Activated CD4-positive, alpha-beta T cell treated with anti-CD3 and anti-CD28 coated beads, Interleukin-2, amount 50 U/mL, for 16 hours (primary cell): ENCODE data around the gene MT1M.

Source experiments
- DNase-seq: peaks from one replicate; pipeline ENCODE4 v3.0.0-alpha.2; 2020

Gene MT1M

GRCh38 chr16:56629531-56629930, 2.9 kb upstream of the MT1M start:
- DNase-seq: no peak

DNA sequence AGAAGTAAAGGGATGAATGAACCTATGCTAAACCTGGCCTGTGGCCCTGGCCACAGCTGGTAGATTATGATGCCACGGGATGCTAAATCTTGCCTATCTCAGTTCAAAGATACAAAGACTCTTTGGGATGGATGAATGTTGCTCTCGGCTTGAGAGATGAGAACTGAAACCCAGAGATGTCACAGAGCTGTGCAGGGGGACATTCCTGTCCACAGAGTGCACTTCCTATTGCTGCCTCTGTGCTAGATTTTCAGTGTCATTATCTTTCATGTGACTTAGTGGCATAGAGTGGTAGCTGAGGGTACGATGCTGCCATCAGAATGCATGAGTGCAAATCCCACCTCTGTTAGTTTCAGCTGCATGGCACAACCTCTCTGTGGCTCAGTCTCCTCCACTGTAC, 2.3 kb upstream of the MT1M start:
- no peak for DNase-seq

DNA sequence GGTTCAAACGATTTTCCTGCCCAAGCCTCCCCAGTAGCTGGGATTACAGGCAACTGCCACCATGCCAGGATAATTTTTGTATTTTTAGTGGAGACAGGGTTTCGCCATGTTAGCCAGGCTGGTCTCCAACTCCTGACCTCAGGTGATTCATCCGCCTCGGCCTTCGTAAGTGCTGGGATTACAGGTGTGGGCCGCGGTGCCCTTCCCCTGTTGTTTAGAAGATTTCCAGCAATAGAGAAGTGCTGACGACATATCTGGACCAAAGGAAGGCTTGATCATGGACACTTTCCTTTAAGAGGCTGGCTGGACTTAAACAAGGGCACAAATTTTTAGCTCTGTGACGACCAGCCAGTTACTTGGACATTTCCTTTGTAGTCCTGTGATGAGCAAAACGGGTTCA, 1.3 kb upstream of the MT1M start:
- no peak for DNase-seq

DNA sequence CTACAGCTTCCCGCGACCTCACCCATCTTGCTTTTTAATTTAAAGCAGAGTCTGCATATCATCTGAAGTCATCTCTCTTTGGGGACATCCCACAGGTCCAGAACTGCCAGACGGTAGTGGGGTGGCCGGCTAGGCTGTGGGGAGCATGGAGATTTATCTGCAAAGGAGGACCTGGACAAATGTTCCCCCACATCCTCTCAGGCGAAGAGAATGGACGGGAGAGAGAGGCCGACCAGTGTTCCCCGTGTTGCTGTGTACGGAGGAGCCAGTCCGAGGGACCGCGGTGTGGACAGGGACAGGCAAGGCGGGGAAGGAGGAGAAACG, 665 bp upstream of the MT1M start:
- DNase-seq: no peak

DNA sequence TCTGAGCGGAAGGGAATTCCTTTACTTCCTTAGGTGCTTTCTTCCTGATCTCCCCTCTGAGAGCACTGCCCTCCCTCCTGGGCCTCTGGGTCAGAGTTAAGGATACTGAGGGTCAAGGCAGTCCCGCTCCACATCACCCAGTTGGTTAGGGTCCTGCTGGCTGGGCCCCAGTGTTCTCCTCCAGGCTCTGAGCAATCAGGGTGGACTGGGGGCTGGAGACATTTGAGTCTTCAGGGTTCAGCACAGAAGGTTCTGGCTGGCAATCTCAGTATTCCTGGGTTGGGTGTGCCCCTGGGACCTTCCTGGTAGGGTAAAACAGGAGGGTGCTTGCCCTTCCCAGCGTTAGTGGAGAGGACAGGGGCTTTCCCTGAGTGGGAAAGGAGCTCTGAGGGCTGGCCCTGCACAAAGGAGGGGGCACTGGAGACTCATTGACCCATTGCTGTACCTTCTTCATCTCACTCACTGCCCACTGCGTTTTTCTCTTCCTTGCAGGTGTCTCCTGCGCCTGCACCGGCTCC, 448 bp downstream of the MT1M start:
- no peak for DNase-seq

DNA sequence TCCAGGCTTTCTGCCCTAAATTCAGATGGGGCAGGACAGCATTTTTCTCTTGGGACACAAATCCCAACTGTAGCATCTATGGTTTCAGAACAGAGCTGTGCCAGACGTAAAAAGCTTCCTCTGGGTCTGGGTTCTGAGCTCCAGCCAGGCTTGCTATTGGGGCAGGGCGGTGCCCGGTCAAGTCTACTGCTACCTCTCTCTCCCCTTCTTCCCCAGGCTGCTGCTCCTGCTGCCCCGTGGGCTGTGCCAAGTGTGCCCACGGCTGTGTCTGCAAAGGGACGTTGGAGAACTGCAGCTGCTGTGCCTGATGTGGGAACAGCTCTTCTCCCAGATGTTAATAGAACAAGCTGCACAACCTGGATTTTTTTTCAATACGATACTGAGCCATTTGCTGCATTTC, 1.1 kb downstream of the MT1M start:
- no peak for DNase-seq

- DNase-seq: no peak
Measured at GRCh38 chr16:56634715-56635440, 2.4 kb downstream of the MT1M start.

DNA sequence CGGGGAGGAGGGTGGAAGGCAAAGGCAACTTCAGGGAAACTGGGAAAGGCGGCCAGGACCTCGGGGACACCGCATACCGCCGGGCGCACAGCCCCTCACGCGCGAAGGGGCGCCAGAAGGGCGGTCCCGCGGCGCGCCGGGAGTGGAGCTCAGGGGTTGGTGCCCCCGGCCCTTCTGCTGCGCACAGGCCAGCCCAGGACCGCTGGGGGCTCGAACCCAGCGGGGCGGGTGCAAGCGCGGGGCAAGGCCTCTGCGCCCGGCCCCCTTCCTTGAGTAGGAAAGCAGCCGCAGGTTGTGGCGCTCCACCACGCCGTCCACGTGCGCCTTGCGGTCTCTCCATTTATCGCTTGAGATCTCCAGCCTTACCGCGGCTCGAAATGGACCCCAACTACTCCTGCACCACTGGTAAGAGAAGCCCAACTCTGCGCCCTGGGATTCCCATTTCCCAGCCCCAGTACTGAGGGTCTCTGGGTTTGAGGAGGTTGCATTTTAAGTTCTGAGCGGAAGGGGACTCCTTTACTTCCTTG, 3.0 kb downstream of the MT1M start:
- DNase-seq: no peak

- no peak for DNase-seq
Measured at GRCh38 chr16:56636616-56637413, 4.4 kb downstream of the MT1M start.

DNA sequence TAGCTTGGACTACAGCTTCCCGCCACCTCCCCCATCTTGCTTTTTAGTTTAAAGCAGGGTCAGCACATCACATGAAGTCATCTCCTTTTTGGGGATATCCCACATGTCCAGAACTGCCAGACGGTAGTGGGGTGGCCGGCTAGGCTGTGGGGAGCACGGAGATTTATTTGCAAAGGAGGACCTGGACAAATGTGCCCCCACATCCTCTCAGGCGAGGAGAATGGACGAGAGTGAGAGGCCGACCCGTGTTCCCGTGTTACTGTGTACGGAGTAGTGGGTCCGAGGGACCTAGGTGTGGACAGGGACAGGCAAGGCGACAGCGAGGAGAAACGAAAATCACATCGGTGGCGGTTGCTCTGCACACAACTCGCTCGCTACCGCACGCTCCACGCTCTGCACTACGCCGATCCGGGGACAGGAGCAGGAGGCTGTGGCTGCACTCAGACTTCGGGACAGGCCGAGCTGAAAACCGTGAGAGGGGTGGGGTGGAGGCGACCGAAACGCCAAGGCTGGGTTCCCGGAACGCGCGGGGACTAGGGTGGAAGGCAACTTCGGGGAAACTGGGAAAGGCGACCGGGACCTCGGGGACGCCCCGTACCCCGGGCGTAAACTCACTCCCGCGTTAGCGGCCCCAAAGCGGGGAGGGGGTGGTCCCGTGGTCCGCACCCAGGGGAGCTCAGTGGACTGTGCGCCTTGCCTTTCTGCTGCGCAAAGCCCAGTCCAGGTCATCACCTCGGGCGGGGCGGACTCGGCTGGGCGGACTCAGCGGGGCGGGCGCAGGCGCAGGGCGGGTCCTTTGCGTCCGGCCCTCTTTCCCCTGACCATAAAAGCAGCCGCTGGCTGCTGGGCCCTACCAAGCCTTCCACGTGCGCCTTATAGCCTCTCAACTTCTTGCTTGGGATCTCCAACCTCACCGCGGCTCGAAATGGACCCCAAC, 5.6 kb downstream of the MT1M start, which contains the start of gene MT1A:
MT1A (plus strand) TSS at position 853 of the 937 bp plus-strand sequence; CDS start at position 926, 73 bp downstream.
- no peak for DNase-seq

GRCh38 chr16:56639045-56639444, 6.6 kb downstream of the MT1M start:
- DNase-seq: no peak

DNA sequence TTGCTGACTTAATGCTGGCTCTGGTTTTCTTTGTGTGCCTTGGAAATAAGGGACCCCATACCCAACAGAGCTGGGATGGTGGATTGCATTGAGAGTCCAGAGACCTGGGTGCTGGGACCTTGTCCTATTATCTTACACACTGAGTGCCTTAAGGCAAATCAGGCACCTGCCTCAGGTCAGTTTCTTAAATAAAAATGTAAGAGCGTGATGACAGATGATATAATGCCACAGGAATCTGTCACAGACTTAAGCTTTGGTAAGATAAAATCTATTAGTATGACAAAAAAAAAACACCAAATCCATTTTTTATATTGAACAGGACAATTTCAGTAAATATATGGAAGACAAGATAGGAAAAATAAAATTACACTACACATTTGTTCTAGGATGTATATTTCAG, 7.6 kb downstream of the MT1M start:
- DNase-seq: no peak

GRCh38 chr16:56641166-56641565, 8.7 kb downstream of the MT1M start:
- no peak for DNase-seq

GRCh38 chr16:56643080-56643778, 10.8 kb downstream of the MT1M start:
- DNase-seq: peak; percentile 78

DNA sequence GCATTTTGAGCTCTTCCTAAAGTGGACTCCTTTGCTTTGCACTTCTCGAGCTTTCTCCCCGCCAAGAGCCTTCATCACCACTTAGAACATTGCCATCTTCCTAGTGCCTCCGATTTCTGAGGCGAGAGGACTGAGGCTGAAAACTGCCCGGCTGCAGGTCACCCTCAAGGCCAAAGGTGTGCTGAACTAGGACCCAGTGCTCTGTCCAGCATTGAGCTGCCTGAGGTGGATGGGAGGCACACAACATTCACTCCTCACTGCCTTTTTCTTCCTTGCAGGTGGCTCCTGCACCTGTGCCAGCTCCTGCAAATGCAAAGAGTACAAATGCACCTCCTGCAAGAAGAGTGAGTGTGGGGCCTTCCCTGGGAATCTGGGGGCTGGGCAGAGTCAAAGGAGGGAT, 11.4 kb downstream of the MT1M start:
- DNase-seq: no peak

- DNase-seq: no peak
Measured at GRCh38 chr16:56645311-56645710, 12.9 kb downstream of the MT1M start.

GRCh38 chr16:56645838-56646237, 13.4 kb downstream of the MT1M start:
- DNase-seq: no peak

DNA sequence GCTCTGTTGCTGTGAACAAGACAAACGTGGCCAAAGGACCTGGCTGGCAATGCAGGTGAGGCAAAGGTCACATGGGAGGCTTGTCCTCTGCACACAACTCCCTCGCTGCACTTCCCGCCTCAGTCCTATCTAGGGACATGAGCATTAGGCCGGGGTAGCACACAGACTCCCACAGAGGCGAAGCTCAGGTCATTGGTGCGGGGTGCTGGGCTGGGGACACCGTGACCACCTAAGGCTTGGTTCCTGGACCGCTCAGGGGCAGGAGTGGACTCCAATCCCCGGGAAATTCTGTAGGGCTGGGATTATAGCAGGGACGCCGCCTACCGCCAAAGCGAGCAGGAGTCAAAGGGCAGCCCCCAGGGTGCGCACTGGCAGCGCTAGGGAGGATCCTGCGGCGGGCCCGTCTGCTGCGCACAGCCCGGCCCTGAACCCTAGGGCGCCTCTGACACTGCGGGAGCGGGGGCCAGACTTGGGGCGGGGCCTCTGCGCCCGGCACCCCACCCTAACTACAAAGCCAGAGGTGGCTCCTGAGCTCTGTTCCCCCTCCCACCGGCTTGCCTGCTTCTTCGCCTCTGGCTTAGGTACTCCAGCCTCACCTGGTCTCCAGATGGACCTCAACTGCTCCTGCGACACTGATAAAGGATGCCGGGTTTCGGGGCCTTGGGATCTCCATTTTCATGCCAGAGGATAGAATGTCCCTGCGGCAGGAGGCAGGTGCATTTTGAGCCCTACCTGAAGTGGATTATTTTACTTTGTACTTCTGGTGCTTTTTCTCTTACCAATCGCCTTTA, 15.4 kb downstream of the MT1M start:
- no peak for DNase-seq

- DNase-seq: no peak
Measured at GRCh38 chr16:56649271-56649670, 16.8 kb downstream of the MT1M start.

- no peak for DNase-seq
Measured at GRCh38 chr16:56649820-56650219, 17.4 kb downstream of the MT1M start.

DNA sequence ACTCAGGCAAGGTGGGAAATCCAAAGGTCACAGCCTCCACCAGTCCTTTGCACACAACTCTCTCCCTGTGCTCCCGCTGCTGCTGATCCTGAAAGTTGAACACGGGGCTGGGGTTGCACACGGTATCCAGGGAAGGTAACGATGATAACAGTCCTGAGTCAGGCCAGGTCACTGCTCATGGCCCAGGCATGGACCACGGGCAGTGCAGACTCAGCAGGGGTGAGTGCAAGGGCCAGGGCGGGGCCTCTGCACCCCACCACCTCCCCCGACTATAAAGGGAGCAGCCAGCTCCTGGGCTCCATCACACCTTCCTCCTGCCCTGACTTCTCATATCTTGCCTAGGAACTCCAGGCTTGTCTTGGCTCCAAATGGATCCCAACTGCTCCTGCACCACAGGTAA, 19.1 kb downstream of the MT1M start, which contains the start of gene MT1B:
MT1B (plus strand) TSS at position 301 of the 400 bp plus-strand sequence; CDS start at position 369, 68 bp downstream.
- DNase-seq: no peak
